Stimulated activated CD4-positive, alpha-beta T cell treated with anti-CD3 and anti-CD28 coated beads, Interleukin-12 subunit alpha, Interleukin-12 subunit beta, amount 100 ng/mL, for 24 hours (primary cell): ENCODE data around the gene BUB1.
"Not testable (repeated sequence)": the region's sequence is repeated elsewhere in the genome, so short reads cannot be mapped to it uniquely, and the experiment has no call there.

Source experiments
- DNase-seq, 2 experiments: peaks; one replicate each; pipeline ENCODE4 v3.0.0-alpha.2; 2020; ENCODE audit warnings: low read depth in 2 of 2

The BUB1 gene

GRCh38 chr2:110677530-110678456, at the start of gene BUB1:
TSS of gene BUB1 (minus strand) at chr2:110678063. CDS start at chr2:110677995, 68 bp downstream.
- peak; percentile 88 to 94 for DNase-seq

- no peak for DNase-seq
Observed at GRCh38 chr2:110726285-110726684, 48.4 kb upstream of the BUB1 start.

- DNase-seq = no peak
Observed at GRCh38 chr2:110725859-110726258, 48.0 kb upstream of the BUB1 start.

- DNase-seq = no peak
Observed at GRCh38 chr2:110725370-110725769, 47.5 kb upstream of the BUB1 start.

- no peak for DNase-seq
Observed at GRCh38 chr2:110724820-110725219, 47.0 kb upstream of the BUB1 start.

- no peak for DNase-seq
Observed at GRCh38 chr2:110720547-110720946, 42.7 kb upstream of the BUB1 start.

- DNase-seq = no peak
Observed at GRCh38 chr2:110718990-110719389, 41.1 kb upstream of the BUB1 start.

GRCh38 chr2:110718382-110718781, 40.5 kb upstream of the BUB1 start:
- DNase-seq = no peak

GRCh38 chr2:110717734-110718133, 39.9 kb upstream of the BUB1 start:
- no peak for DNase-seq

GRCh38 chr2:110716959-110717645, 39.2 kb upstream of the BUB1 start:
- DNase-seq = no peak

GRCh38 chr2:110714452-110715224, 36.8 kb upstream of the BUB1 start:
- DNase-seq = no peak

GRCh38 chr2:110713513-110714362, 35.9 kb upstream of the BUB1 start:
- DNase-seq = no peak

GRCh38 chr2:110712737-110713136, 34.9 kb upstream of the BUB1 start:
- DNase-seq = no peak

- DNase-seq = no peak
Observed at GRCh38 chr2:110708455-110708854, 30.6 kb upstream of the BUB1 start.

GRCh38 chr2:110707386-110707965, 29.6 kb upstream of the BUB1 start:
- DNase-seq = no peak

- no peak for DNase-seq
Observed at GRCh38 chr2:110702514-110703380, 24.9 kb upstream of the BUB1 start.

GRCh38 chr2:110698253-110698652, 20.4 kb upstream of the BUB1 start:
- not testable (repeated sequence) for DNase-seq

GRCh38 chr2:110695146-110695898, 17.5 kb upstream of the BUB1 start:
- DNase-seq = not testable (repeated sequence)

- DNase-seq = no peak
Observed at GRCh38 chr2:110691612-110692258, 13.9 kb upstream of the BUB1 start.
